Astrocyte of the cerebellum (primary cell): ENCODE measurements around the gene FOXN3.

Experiments used
- DNase-seq: peaks from one replicate; pipeline ENCODE4 v3.0.0-alpha.2; 2011; ENCODE audit warnings: low read depth
- H3K4me3 ChIP-seq: 2 replicates; pipeline ENCODE4 v1.5.1; 2011; ENCODE audit warnings: mild to moderate bottlenecking, low read depth, low read length, moderate library complexity
- CTCF ChIP-seq: IDR thresholded peaks from 2 replicates; pipeline ENCODE4 v1.5.1; 2012; ENCODE audit warnings: low read length, low read depth, moderate library complexity, mild to moderate bottlenecking; ENCODE audit errors: missing control alignments
- in situ Hi-C: cut with HindIII; loops from 2 replicates; pipeline ENCODE4 v1.10.0; 2017; ENCODE audit warnings: low sequenced_read_pairs

FOXN3 gene

GRCh38 chr14:89265234-89265633, 151.8 kb downstream of the FOXN3 start:
- in situ Hi-C loops = no loop called here
- no peak overlapping the region for H3K4me3 ChIP-seq
- no peak for TF ChIP-seq CTCF
- DNase-seq = no peak

GRCh38 chr14:89264196-89264800, 152.7 kb downstream of the FOXN3 start:
- no peak for DNase-seq
- no peak for TF ChIP-seq CTCF
- no peak overlapping the region for H3K4me3 ChIP-seq
- in situ Hi-C loops = no loop called here

- in situ Hi-C loops = no loop called here
- no peak for DNase-seq
- no peak overlapping the region for H3K4me3 ChIP-seq
- no peak for TF ChIP-seq CTCF
Observed at GRCh38 chr14:89262041-89262440, 155.0 kb downstream of the FOXN3 start.

- no peak for TF ChIP-seq CTCF
- no peak for DNase-seq
- in situ Hi-C loops = no loop called here
- H3K4me3 ChIP-seq = no peak overlapping the region
Observed at GRCh38 chr14:89260898-89261297, 156.1 kb downstream of the FOXN3 start.

- in situ Hi-C loops = no loop called here
Observed at GRCh38 chr14:89259951-89260609, 157.0 kb downstream of the FOXN3 start.

GRCh38 chr14:89258728-89259273, 158.2 kb downstream of the FOXN3 start:
- no peak for DNase-seq
- TF ChIP-seq CTCF = no peak
- no peak overlapping the region for H3K4me3 ChIP-seq
- in situ Hi-C loops = no loop called here

More at GRCh38 chr14:89259951-89260609, 157.0 kb downstream of the FOXN3 start:
- no peak for DNase-seq
- no peak for TF ChIP-seq CTCF
- H3K4me3 ChIP-seq = no peak overlapping the region
